K562 (cell line): ENCODE data around the gene HEPACAM2. TPM values are rescaled to one million over a fixed set of nuclear protein-coding genes. Genes with fewer than 3 reads are reported as not detected.

Experiments used
- CEBPG ChIP-seq, 3 experiments: fragments of 200-800 bp in 1 of 3; sonication (Bioruptor generic) in 1 of 3; sonication (generic) in 1 of 3; formaldehyde crosslinking in 1 of 3; IDR thresholded peaks in 2 of 3; conservative IDR thresholded peaks in 1 of 3; 2 replicates each; pipeline versions ENCODE4 v1.6.1 to v1.8.0; 2016 to 2022; ENCODE audit warnings: missing compliant biosample characterization in 2 of 3, missing genetic modification characterization in 2 of 3, mild to moderate bottlenecking in 1 of 3, missing genetic modification reagents in 1 of 3
- CHD4 ChIP-seq: fragments of 200-600 bp; sonication (generic); IDR thresholded peaks from 3 replicates; pipeline ENCODE4 v1.6.1; 2012; ENCODE audit warnings: low read depth, mild to moderate bottlenecking, mixed read lengths, low read length, inconsistent platforms; ENCODE audit not compliant: insufficient read depth, insufficient replicate concordance, poor library complexity, severe bottlenecking
- ERF ChIP-seq: fragments of 450-650 bp; formaldehyde crosslinking; IDR thresholded peaks from 2 replicates; pipeline ENCODE4 v1.4.0; 2020; ENCODE audit warnings: mild to moderate bottlenecking, mixed read lengths
- ETV6 ChIP-seq, 3 experiments: fragments of 150-350 bp in 1 of 3; sonication (generic) in 1 of 3; formaldehyde crosslinking in 1 of 3; IDR thresholded peaks; 2 replicates each; pipeline versions ENCODE4 v1.6.1 to v1.8.0; 2014 to 2022; ENCODE audit warnings: borderline replicate concordance in 2 of 3, low read depth in 2 of 3, antibody characterized with exemption in 1 of 3, low read length in 1 of 3, mild to moderate bottlenecking in 1 of 3, missing genetic modification reagents in 1 of 3
- GATAD2A ChIP-seq: fragments of 450-650 bp; IDR thresholded peaks from 2 replicates; pipeline ENCODE4 v1.6.1; 2017
- HNRNPK ChIP-seq: fragments of 200-400 bp; formaldehyde crosslinking; IDR thresholded peaks from one replicate; pipeline ENCODE4 v1.6.1; 2018; ENCODE audit warnings: mild to moderate bottlenecking, low read depth, low read length; ENCODE audit not compliant: poor library complexity, severe bottlenecking
- KLF10 ChIP-seq: fragments of 250-450 bp; sonication (Bioruptor Pico); IDR thresholded peaks from 2 replicates; pipeline ENCODE4 v1.6.1; 2021; ENCODE audit warnings: matching md5 sums
- MEF2A ChIP-seq: IDR thresholded peaks from 2 replicates; pipeline ENCODE4 v1.6.1; 2011; ENCODE audit warnings: low read depth, mild to moderate bottlenecking, low read length, moderate library complexity; ENCODE audit not compliant: control insufficient read depth
- PHTF2 ChIP-seq: fragments of 250-450 bp; sonication (Bioruptor Pico); IDR thresholded peaks from 2 replicates; pipeline ENCODE4 v1.5.0; 2021; ENCODE audit warnings: mild to moderate bottlenecking
- PML ChIP-seq: IDR thresholded peaks from 2 replicates; pipeline ENCODE4 v1.6.1; 2012; ENCODE audit warnings: low read length, inconsistent platforms
- PURB ChIP-seq: sonication (generic); formaldehyde crosslinking; IDR thresholded peaks from 2 replicates; pipeline ENCODE4 v1.9.0; 2021; ENCODE audit warnings: low read depth, mild to moderate bottlenecking, missing genetic modification reagents
- PYGO2 ChIP-seq: fragments of 450-650 bp; IDR thresholded peaks from 2 replicates; pipeline ENCODE4 v1.6.1; 2016; ENCODE audit warnings: mild to moderate bottlenecking, missing genetic modification characterization, moderate library complexity, missing compliant biosample characterization
- SMAD1 ChIP-seq: fragments of 150-350 bp; IDR thresholded peaks from 2 replicates; pipeline ENCODE4 v1.6.1; 2014; ENCODE audit warnings: low read length, low read depth; ENCODE audit not compliant: partially characterized antibody
- U2AF1 ChIP-seq: fragments of 200-400 bp; formaldehyde crosslinking; optimal IDR thresholded peaks from 2 replicates; pipeline ENCODE3; 2017; ENCODE audit warnings: mild to moderate bottlenecking, low read depth, low read length, moderate library complexity
- XRCC5 ChIP-seq: fragments of 200-400 bp; formaldehyde crosslinking; IDR thresholded peaks from 2 replicates; pipeline ENCODE4 v1.6.1; 2017; ENCODE audit warnings: low read depth, mild to moderate bottlenecking, low read length
- ZBTB17 ChIP-seq: fragments of 450-650 bp; formaldehyde crosslinking; IDR thresholded peaks from 2 replicates; pipeline ENCODE4 v1.4.0; 2020; ENCODE audit warnings: mild to moderate bottlenecking
- ZNF282 ChIP-seq: sonication (generic); formaldehyde crosslinking; IDR thresholded peaks from 2 replicates; pipeline ENCODE4 v1.8.1; 2023; ENCODE audit warnings: missing genetic modification reagents
- polyA plus RNA-seq, 8 experiments: library from polyadenylated mRNA; depleted of rRNA in 4 of 8; stranded (reverse) in 5 of 8; unstranded in 3 of 8; fragments of >200 nt; fragmentation: Nextera tagmentation in 2 of 8; fragmentation: Illumina TruSeq in 1 of 8; extraction: Ambion mirVana in 2 of 8; extraction: Trizol in 1 of 8; gene quantifications; 2 replicates each; pipeline versions ENCODE4 v1.2.1 to v1.2.3, GENCODE V29; 2011 to 2014; ENCODE audit warnings: inconsistent platforms in 1 of 8, missing spikeins in 1 of 8
- total RNA-seq, 7 experiments: library from RNA; depleted of rRNA in 6 of 7; stranded (reverse); fragments of >200 nt in 6 of 7; fragmentation: Illumina TruSeq in 2 of 7; extraction: Trizol in 2 of 7; gene quantifications; 2 replicates each; pipeline versions ENCODE4 v1.2.1 to v1.2.3, GENCODE V29; 2011 to 2021; ENCODE audit warnings: low replicate concordance in 1 of 7
- TF ChIP-seq, protein P1 (sequence below): fragments of 250-450 bp; sonication (Bioruptor Pico); IDR thresholded peaks from 2 replicates; pipeline ENCODE4 v1.4.0; 2020; ENCODE audit warnings: mild to moderate bottlenecking, moderate library complexity
- TF ChIP-seq, protein P2 (sequence below), 3 experiments: fragments of 200-800 bp in 1 of 3; fragments of 250-450 bp in 1 of 3; fragments of 450-650 bp in 1 of 3; sonication (Bioruptor Pico) in 1 of 3; sonication (Bioruptor generic) in 1 of 3; formaldehyde crosslinking in 1 of 3; IDR thresholded peaks; 2 replicates each; pipeline versions ENCODE4 v1.6.1 to v1.8.0; 2016 to 2022; ENCODE audit warnings: mild to moderate bottlenecking in 2 of 3, missing genetic modification characterization in 2 of 3, missing compliant biosample characterization in 1 of 3, moderate library complexity in 1 of 3
- TF ChIP-seq, protein P3 (sequence below): fragments of 250-450 bp; sonication (Bioruptor Pico); IDR thresholded peaks from 2 replicates; pipeline ENCODE4 v1.9.0; 2021; ENCODE audit warnings: mild to moderate bottlenecking

Gene HEPACAM2
- total and polyA plus RNA-seq, 9 of the 15 experiments (the other 6 are each of a cell fraction or from before 2014, with no cell fraction given) = 2.0 to 6.5 (median 3.9) TPM

DNA sequence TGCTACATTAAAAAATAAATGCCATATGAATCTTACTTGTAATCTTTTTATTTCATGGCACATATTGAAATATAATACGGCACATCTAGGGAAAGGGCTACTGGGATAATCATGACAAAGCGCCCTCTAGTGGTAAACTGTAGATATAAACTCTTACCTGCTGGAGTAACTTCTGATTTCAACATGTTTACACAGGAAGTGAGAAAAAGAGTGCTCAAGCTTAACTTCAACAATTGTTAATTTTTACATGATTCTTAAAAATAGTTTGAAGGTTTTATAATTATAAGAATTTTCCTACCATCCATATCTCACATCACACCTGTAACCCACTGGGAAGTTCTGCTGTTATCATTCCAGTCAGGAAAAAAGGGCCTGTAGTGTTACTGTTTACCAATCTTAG is 2.0 kb upstream of the HEPACAM2 start (continued):
- TF ChIP-seq SMAD1 (no peak), MEF2A (no peak), U2AF1 (no peak), PHTF2 (CRISPR knock-in tag) (no peak), ETV6 (IDR thresholded peaks at IDR 0.05; ENCODE audit: borderline replicate concordance in 1 of 2, low read depth in 2 of 2, low read length in 1 of 2) (no peak), ETV6 (CRISPR knock-in tag; IDR thresholded peaks at IDR 0.05; ENCODE audit: borderline replicate concordance) (no peak), XRCC5 (no peak), PYGO2 (tag) (no peak), CHD4 (no peak), PML (no peak), GATAD2A (no peak), CEBPG (CRISPR knock-in tag; IDR thresholded peaks at IDR 0.05) (no peak), CEBPG (tag; conservative IDR thresholded peaks at IDR 0.05 in 1 of 2, IDR thresholded peaks at IDR 0.05 in 1 of 2) (peak in 1 of 2 experiments; percentile 26; a peak in 1 of 4 replicates), PURB (CRISPR knock-in tag) (no peak), HNRNPK (no peak), KLF10 (CRISPR knock-in tag) (no peak), ZBTB17 (CRISPR knock-in tag) (no peak), ZNF282 (no peak), ERF (CRISPR knock-in tag) (no peak)
- TF ChIP-seq, protein P1, sequence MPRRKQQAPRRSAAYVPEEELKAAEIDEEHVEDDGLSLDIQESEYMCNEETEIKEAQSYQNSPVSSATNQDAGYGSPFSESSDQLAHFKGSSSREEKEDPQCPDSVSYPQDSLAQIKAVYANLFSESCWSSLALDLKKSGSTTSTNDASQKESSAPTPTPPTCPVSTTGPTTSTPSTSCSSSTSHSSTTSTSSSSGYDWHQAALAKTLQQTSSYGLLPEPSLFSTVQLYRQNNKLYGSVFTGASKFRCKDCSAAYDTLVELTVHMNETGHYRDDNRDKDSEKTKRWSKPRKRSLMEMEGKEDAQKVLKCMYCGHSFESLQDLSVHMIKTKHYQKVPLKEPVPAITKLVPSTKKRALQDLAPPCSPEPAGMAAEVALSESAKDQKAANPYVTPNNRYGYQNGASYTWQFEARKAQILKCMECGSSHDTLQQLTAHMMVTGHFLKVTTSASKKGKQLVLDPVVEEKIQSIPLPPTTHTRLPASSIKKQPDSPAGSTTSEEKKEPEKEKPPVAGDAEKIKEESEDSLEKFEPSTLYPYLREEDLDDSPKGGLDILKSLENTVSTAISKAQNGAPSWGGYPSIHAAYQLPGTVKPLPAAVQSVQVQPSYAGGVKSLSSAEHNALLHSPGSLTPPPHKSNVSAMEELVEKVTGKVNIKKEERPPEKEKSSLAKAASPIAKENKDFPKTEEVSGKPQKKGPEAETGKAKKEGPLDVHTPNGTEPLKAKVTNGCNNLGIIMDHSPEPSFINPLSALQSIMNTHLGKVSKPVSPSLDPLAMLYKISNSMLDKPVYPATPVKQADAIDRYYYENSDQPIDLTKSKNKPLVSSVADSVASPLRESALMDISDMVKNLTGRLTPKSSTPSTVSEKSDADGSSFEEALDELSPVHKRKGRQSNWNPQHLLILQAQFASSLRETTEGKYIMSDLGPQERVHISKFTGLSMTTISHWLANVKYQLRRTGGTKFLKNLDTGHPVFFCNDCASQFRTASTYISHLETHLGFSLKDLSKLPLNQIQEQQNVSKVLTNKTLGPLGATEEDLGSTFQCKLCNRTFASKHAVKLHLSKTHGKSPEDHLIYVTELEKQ (CRISPR knock-in tag) = no peak
- TF ChIP-seq, protein P2, sequence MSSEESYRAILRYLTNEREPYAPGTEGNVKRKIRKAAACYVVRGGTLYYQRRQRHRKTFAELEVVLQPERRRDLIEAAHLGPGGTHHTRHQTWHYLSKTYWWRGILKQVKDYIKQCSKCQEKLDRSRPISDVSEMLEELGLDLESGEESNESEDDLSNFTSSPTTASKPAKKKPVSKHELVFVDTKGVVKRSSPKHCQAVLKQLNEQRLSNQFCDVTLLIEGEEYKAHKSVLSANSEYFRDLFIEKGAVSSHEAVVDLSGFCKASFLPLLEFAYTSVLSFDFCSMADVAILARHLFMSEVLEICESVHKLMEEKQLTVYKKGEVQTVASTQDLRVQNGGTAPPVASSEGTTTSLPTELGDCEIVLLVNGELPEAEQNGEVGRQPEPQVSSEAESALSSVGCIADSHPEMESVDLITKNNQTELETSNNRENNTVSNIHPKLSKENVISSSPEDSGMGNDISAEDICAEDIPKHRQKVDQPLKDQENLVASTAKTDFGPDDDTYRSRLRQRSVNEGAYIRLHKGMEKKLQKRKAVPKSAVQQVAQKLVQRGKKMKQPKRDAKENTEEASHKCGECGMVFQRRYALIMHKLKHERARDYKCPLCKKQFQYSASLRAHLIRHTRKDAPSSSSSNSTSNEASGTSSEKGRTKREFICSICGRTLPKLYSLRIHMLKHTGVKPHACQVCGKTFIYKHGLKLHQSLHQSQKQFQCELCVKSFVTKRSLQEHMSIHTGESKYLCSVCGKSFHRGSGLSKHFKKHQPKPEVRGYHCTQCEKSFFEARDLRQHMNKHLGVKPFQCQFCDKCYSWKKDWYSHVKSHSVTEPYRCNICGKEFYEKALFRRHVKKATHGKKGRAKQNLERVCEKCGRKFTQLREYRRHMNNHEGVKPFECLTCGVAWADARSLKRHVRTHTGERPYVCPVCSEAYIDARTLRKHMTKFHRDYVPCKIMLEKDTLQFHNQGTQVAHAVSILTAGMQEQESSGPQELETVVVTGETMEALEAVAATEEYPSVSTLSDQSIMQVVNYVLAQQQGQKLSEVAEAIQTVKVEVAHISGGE (CRISPR knock-in tag; IDR thresholded peaks at IDR 0.05) = no peak
- TF ChIP-seq, protein P3, sequence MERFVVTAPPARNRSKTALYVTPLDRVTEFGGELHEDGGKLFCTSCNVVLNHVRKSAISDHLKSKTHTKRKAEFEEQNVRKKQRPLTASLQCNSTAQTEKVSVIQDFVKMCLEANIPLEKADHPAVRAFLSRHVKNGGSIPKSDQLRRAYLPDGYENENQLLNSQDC = no peak
- TF ChIP-seq, all 486 proteins: peak for 19
